ENCODE data around the gene IL1RAPL1. TPM values are rescaled to one million over a fixed set of nuclear protein-coding genes. Genes with fewer than 3 reads are reported as not detected.

Gene IL1RAPL1
- total RNA-seq, 3 donors from 2014 or later: 0.16 to 0.44 TPM; not detected in 1

DNA sequence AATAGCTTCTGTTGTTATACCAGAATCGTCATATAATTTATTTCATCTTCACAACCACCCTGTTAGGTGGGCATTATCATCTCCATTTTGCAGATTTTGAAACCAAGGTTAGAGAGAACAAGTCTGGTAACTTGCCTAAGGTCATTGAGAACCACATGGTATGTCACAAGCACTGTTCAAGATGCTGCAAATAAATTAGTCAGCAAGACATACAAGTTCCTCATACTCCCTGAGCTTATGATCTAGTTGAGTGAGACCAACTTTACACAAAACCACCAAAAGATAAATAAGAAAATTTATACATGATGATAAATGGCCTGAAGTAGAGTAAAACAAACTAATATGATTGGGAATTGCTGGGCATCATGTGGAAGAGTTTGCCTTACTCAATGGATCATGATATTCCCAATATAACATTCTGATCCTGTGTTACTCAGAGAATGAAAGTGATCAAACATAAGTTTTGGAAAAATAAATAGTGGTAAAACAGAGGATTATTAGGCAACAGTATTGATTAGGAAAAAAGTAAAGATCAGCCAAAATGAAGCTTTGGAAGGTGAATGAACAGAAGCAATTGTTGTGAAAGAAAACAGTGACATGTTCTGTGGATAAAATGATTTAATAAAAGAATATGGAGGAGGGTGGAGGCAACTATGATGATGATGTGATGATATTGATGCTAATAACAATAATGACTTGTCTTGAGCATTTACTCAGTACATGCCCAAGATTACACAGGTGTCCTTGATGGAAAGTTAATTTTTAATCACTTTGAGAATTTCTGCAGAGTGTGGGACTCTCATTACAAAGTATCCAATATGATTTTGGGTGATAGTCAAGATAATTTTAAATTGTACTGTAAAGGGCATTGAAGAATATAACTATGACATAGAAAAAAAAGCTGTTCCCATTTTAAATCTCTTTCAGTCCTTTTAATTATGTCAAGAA is 34.1 kb upstream of the IL1RAPL1 start:
- Histone ChIP-seq H3K36me3 (no peaks in the 10 kb centered on the region), H3K27ac (no peak overlapping the region), H3K4me3 (no peak overlapping the region), H3K9me3 (peaks cover 11 to 19% of the 10 kb centered on the region in 2 donors), H3K27me3 (peaks cover 0 to 5% of the 10 kb centered on the region in 2 donors), H3K4me1 (no peaks in the 10 kb centered on the region)
- intact Hi-C loops (cut with DNase I; ENCODE audit: low total_unique reads): no loop called here
- TF ChIP-seq POLR2A (IDR thresholded peaks at IDR 0.05) (no peak), POLR2AphosphoS5 (IDR thresholded peaks at IDR 0.05) (no peak)
- TF ChIP-seq, protein P1, sequence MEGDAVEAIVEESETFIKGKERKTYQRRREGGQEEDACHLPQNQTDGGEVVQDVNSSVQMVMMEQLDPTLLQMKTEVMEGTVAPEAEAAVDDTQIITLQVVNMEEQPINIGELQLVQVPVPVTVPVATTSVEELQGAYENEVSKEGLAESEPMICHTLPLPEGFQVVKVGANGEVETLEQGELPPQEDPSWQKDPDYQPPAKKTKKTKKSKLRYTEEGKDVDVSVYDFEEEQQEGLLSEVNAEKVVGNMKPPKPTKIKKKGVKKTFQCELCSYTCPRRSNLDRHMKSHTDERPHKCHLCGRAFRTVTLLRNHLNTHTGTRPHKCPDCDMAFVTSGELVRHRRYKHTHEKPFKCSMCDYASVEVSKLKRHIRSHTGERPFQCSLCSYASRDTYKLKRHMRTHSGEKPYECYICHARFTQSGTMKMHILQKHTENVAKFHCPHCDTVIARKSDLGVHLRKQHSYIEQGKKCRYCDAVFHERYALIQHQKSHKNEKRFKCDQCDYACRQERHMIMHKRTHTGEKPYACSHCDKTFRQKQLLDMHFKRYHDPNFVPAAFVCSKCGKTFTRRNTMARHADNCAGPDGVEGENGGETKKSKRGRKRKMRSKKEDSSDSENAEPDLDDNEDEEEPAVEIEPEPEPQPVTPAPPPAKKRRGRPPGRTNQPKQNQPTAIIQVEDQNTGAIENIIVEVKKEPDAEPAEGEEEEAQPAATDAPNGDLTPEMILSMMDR (IDR thresholded peaks at IDR 0.05): no peak
- no peak for DNase-seq (ENCODE audit: low spot score in 2 of 2)

DNA sequence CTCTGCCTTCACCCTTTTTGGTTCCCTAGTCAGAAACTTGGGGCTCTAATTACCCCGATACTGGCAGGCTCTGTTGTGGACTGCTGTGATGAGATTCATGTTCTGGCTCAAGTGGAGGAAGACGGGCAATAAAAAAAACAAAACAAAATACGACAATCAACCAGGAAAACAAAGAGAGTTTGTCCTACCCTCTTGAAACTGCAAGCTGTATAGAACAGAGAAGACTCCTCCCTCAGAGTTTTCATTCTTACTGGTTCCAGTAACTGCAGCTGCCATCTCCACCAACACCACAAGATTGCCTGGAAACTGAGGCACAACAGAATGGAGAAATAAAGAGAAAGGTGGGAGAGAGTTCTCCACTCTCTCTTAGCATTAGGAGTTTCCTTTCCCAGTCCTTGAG is 11.1 kb upstream of the IL1RAPL1 start:
- no peaks in the 10 kb centered on the region for H3K9me3 ChIP-seq
- no peak overlapping the region for H3K27ac ChIP-seq
- no peak overlapping the region for H3K4me3 ChIP-seq
- DNase-seq (ENCODE audit: low spot score in 2 of 2): no peak
- no peaks in the 10 kb centered on the region for H3K4me1 ChIP-seq
- intact Hi-C loops (cut with DNase I; ENCODE audit: low total_unique reads): no loop called here
- H3K36me3 ChIP-seq: no peaks in the 10 kb centered on the region
- TF ChIP-seq POLR2A (IDR thresholded peaks at IDR 0.05) (no peak), POLR2AphosphoS5 (IDR thresholded peaks at IDR 0.05) (no peak)
- TF ChIP-seq, protein P1 (IDR thresholded peaks at IDR 0.05): no peak
- peaks cover 0 to 16% of the 10 kb centered on the region in 2 donors for H3K27me3 ChIP-seq

- peaks cover 0 to 32% of the 10 kb centered on the region in 2 donors for H3K27me3 ChIP-seq
- DNase-seq (ENCODE audit: low spot score in 2 of 2): no peak
- no peak overlapping the region for H3K4me3 ChIP-seq
- no peak overlapping the region for H3K27ac ChIP-seq
- no peaks in the 10 kb centered on the region for H3K36me3 ChIP-seq
- no peaks in the 10 kb centered on the region for H3K9me3 ChIP-seq
- H3K4me1 ChIP-seq: no peaks in the 10 kb centered on the region
- TF ChIP-seq, protein P1 (IDR thresholded peaks at IDR 0.05): no peak
- no peak for TF ChIP-seq POLR2A (IDR thresholded peaks at IDR 0.05)
- no peak for TF ChIP-seq POLR2AphosphoS5 (IDR thresholded peaks at IDR 0.05)
- intact Hi-C loops (cut with DNase I; ENCODE audit: low total_unique reads): no loop called here
These were observed 5.7 kb upstream of the IL1RAPL1 start for GRCh38 chrX:28581522-28581921.

GRCh38 chrX:28582511-28582910 is 4.7 kb upstream of the IL1RAPL1 start:
- intact Hi-C loops (cut with DNase I; ENCODE audit: low total_unique reads): no loop called here
- Histone ChIP-seq H3K4me1 (no peaks in the 10 kb centered on the region), H3K27me3 (peaks cover 0 to 39% of the 10 kb centered on the region in 2 donors), H3K27ac (no peak overlapping the region), H3K4me3 (no peak overlapping the region), H3K9me3 (no peaks in the 10 kb centered on the region), H3K36me3 (no peaks in the 10 kb centered on the region)
- TF ChIP-seq POLR2AphosphoS5 (IDR thresholded peaks at IDR 0.05) (no peak), POLR2A (IDR thresholded peaks at IDR 0.05) (no peak)
- TF ChIP-seq, protein P1 (IDR thresholded peaks at IDR 0.05): no peak
- DNase-seq (ENCODE audit: low spot score in 2 of 2): no peak

- Histone ChIP-seq H3K9me3 (no peaks in the 10 kb centered on the region), H3K4me3 (no peak overlapping the region), H3K27me3 (peaks cover 0 to 48% of the 10 kb centered on the region in 2 donors), H3K36me3 (no peaks in the 10 kb centered on the region), H3K4me1 (no peaks in the 10 kb centered on the region), H3K27ac (no peak overlapping the region)
- DNase-seq (ENCODE audit: low spot score in 2 of 2): no peak
- intact Hi-C loops (cut with DNase I; ENCODE audit: low total_unique reads): no loop called here
- TF ChIP-seq POLR2A (IDR thresholded peaks at IDR 0.05) (no peak), POLR2AphosphoS5 (IDR thresholded peaks at IDR 0.05) (no peak)
- TF ChIP-seq, protein P1 (IDR thresholded peaks at IDR 0.05): no peak
These were observed 3.2 kb upstream of the IL1RAPL1 start for GRCh38 chrX:28584025-28584424.

Data from breast epithelium (tissue), 4 donors.